T-cell (primary cell): Measurements from ENCODE around the gene IGFBP2. TPM values are rescaled to one million over a fixed set of nuclear protein-coding genes. Genes with fewer than 3 reads are reported as not detected.
"Not testable (repeated sequence)": the region's sequence is repeated elsewhere in the genome, so short reads cannot be mapped to it uniquely, and the experiment has no call there.

Source experiments
- ATAC-seq, 4 experiments: fragments of 200-7000 bp in 3 of 4; fragments of 150-1000 bp in 1 of 4; cut with Tn5 transposase; replicated peaks in 1 of 4; 1 replicate in 3 of 4; 2 replicates in 1 of 4; pipeline ENCODE4 v1.10.0; 2021; ENCODE audit warnings: moderate library complexity in 3 of 4, mild to moderate bottlenecking in 2 of 4, moderate number of reproducible peaks in 1 of 4
- CTCF ChIA-PET, 2 donors: fragments of 300-600 bp; sonication (Branson Sonifier 250); formaldehyde crosslinking; loops; one replicate each; lab custom pipeline; 2022; ENCODE audit warnings: antibody characterized with exemption in 2 of 2; lab: Charles Lee
- POLR2A ChIA-PET, 2 donors: fragments of 300-600 bp; sonication (Branson Sonifier 250); formaldehyde crosslinking; loops; one replicate each; lab custom pipeline; 2022; ENCODE audit warnings: antibody characterized with exemption in 2 of 2; lab: Charles Lee
- DNase-seq, 35 experiments: peaks; one replicate each; pipeline versions ENCODE4 v3.0.0 to v3.0.0-alpha.2; 2013 to 2023
- H3K27ac ChIP-seq: one replicate; pipeline ENCODE4 v1.5.1; 2013; ENCODE audit warnings: low read length
- H3K27me3 ChIP-seq, 2 experiments: replicated peaks in 1 of 2; 1 replicate in 1 of 2; 2 replicates in 1 of 2; pipeline versions ENCODE4 v1.6.1 to v1.7.0; 2013; ENCODE audit warnings: low read length in 1 of 2, mixed read lengths in 1 of 2; ENCODE audit not compliant: control insufficient read depth in 2 of 2, insufficient read depth in 2 of 2; ENCODE audit errors: extremely low read depth in 1 of 2
- H3K36me3 ChIP-seq, 2 donors: 1 replicate in 1 of 2; 2 replicates in 1 of 2; pipeline versions ENCODE4 v1.6.1 to v1.7.0; 2013; ENCODE audit warnings: low read length in 1 of 2; ENCODE audit not compliant: control insufficient read depth in 2 of 2, insufficient read depth in 1 of 2; ENCODE audit errors: extremely low read depth in 1 of 2
- H3K4me1 ChIP-seq, 2 experiments: 1 replicate in 1 of 2; 2 replicates in 1 of 2; pipeline versions ENCODE4 v1.6.1 to v1.7.0; 2013; ENCODE audit warnings: low read length in 2 of 2, mixed read lengths in 1 of 2; ENCODE audit not compliant: insufficient read depth in 2 of 2, control insufficient read depth in 1 of 2; ENCODE audit errors: extremely low read depth in 1 of 2
- H3K4me3 ChIP-seq, 2 donors: 1 replicate in 1 of 2; 2 replicates in 1 of 2; pipeline versions ENCODE4 v1.5.1 to v1.7.0; 2013; ENCODE audit warnings: mild to moderate bottlenecking in 2 of 2, low read length in 1 of 2, moderate library complexity in 1 of 2; ENCODE audit not compliant: control insufficient read depth in 1 of 2; ENCODE audit errors: extremely low read depth in 1 of 2
- H3K9me3 ChIP-seq: 2 replicates; pipeline ENCODE4 v1.7.0; 2013
- H3K27ac Mint-ChIP-seq, 2 donors: one replicate each; pipeline ENCODE4 v1.8.0; 2020 to 2021; ENCODE audit warnings: mild to moderate bottlenecking in 2 of 2, mixed read lengths in 2 of 2
- H3K27me3 Mint-ChIP-seq, 2 donors: one replicate each; pipeline ENCODE4 v1.8.0; 2021 to 2022; ENCODE audit warnings: mixed read lengths in 2 of 2
- H3K36me3 Mint-ChIP-seq: one replicate; pipeline ENCODE4 v1.8.0; 2021; ENCODE audit warnings: mixed read lengths
- H3K4me1 Mint-ChIP-seq, 3 donors: one replicate each; pipeline ENCODE4 v1.8.0; 2020 to 2022; ENCODE audit warnings: mixed read lengths in 3 of 3, mild to moderate bottlenecking in 1 of 3
- H3K4me3 Mint-ChIP-seq, 3 donors: one replicate each; pipeline ENCODE4 v1.8.0; 2020 to 2022; ENCODE audit warnings: mild to moderate bottlenecking in 3 of 3, mixed read lengths in 3 of 3, moderate library complexity in 3 of 3
- H3K9me3 Mint-ChIP-seq, 3 donors: one replicate each; pipeline ENCODE4 v1.8.0; 2020 to 2022; ENCODE audit warnings: mixed read lengths in 3 of 3
- WGBS: methylation state at CpG from one replicate; pipeline ENCODE4 v1.1.5; 2013; ENCODE audit warnings: missing lambda C conversion rate; ENCODE audit not compliant: insufficient coverage; 5-methylcytosine and 5-hydroxymethylcytosine counted together
- total RNA-seq, 35 experiments: library from RNA in 6 of 35; stranded (reverse) in 6 of 35; fragments of 120-200 nt in 1 of 35; gene quantifications; one replicate each; pipeline versions ENCODE4 v1.2.1 to v1.2.4 and lab custom pipeline; 2013 to 2026

IGFBP2 gene
- total RNA-seq, 5 donors from 2014 or later (not counting 1 experiment from before 2014, with no cell fraction given) = 0.46 to 2.1 (median 1.8) TPM; not detected in 2

- Histone ChIP-seq H3K4me3 (no peak overlapping the region), H3K27me3 (peaks cover 0 to 21% of the 10 kb centered on the region in 2 experiments), H3K27ac (no peak overlapping the region), H3K4me1 (no peaks in the 10 kb centered on the region), H3K9me3 (no peaks in the 10 kb centered on the region), H3K36me3 (no peaks in the 10 kb centered on the region)
- DNase-seq (no peak), ATAC-seq (no peak)
- WGBS = 90% methylated on average over 6 of the region's 9 CpGs
- H3K9me3 Mint-ChIP-seq = no peaks in the 10 kb centered on the region
- CTCF ChIA-PET = no interaction called here
- H3K36me3 Mint-ChIP-seq = no peaks in the 10 kb centered on the region
- POLR2A ChIA-PET = no interaction called here
- H3K27ac Mint-ChIP-seq = no peak overlapping the region
- H3K27me3 Mint-ChIP-seq = peaks cover 16 to 26% of the 10 kb centered on the region in 2 donors
- H3K4me3 Mint-ChIP-seq = no peak overlapping the region
- H3K4me1 Mint-ChIP-seq = no peaks in the 10 kb centered on the region
Measured at GRCh38 chr2:216590780-216591179, 42.4 kb upstream of the IGFBP2 start.

GRCh38 chr2:216591480-216591879 is 41.7 kb upstream of the IGFBP2 start:
- DNase-seq (no peak), ATAC-seq (no peak)
- no peaks in the 10 kb centered on the region for H3K36me3 ChIP-seq
- no peak overlapping the region for H3K27ac ChIP-seq
- ChIA-PET POLR2A (no interaction called here), CTCF (no interaction called here)
- Mint-ChIP-seq H3K9me3 (no peaks in the 10 kb centered on the region), H3K27me3 (peaks cover 13 to 22% of the 10 kb centered on the region in 2 donors), H3K27ac (no peak overlapping the region), H3K36me3 (no peaks in the 10 kb centered on the region), H3K4me1 (no peaks in the 10 kb centered on the region), H3K4me3 (no peak overlapping the region)
- H3K27me3 ChIP-seq = peaks cover 0 to 21% of the 10 kb centered on the region in 2 experiments
- 70% methylated on average over 4 of the region's 6 CpGs for WGBS
- no peak overlapping the region for H3K4me3 ChIP-seq
- no peaks in the 10 kb centered on the region for H3K9me3 ChIP-seq
- no peaks in the 10 kb centered on the region for H3K4me1 ChIP-seq

- ChIA-PET CTCF (interaction anchor here in 1 of 2 donors (0.6 kb wide), 1 partner anchor 1197 kb away, joined by 5 read pairs; no protein-coding TSS in a partner anchor), POLR2A (interaction anchor here in 1 of 2 donors (0.6 kb wide), 1 partner anchor 513 kb away, joined by 3 read pairs; the partner anchor contains the start of gene PECR)
- no CpG with 5 or more reads among the region's 1 CpG for WGBS
Measured at GRCh38 chr2:216594081-216594480, 39.1 kb upstream of the IGFBP2 start.

GRCh38 chr2:216596236-216596979 is 36.8 kb upstream of the IGFBP2 start:
- DNase-seq (no peak), ATAC-seq (no peak)
- Histone ChIP-seq H3K36me3 (no peaks in the 10 kb centered on the region), H3K27me3 (peaks cover 0 to 10% of the 10 kb centered on the region in 2 experiments), H3K27ac (no peak overlapping the region), H3K9me3 (no peaks in the 10 kb centered on the region), H3K4me1 (no peaks in the 10 kb centered on the region), H3K4me3 (no peak overlapping the region)
- 71% methylated on average over 4 of the region's 8 CpGs for WGBS
- ChIA-PET POLR2A (interaction anchor here in 1 of 2 donors (1.0 kb wide), 1 partner anchor 76 kb away, joined by 4 read pairs; no protein-coding TSS in a partner anchor), CTCF (no interaction called here)
- Mint-ChIP-seq H3K36me3 (no peaks in the 10 kb centered on the region), H3K27ac (no peak overlapping the region), H3K4me1 (no peaks in the 10 kb centered on the region), H3K4me3 (no peak overlapping the region), H3K27me3 (peaks cover 0 to 12% of the 10 kb centered on the region in 2 donors), H3K9me3 (no peaks in the 10 kb centered on the region)

More at GRCh38 chr2:216594081-216594480, 39.1 kb upstream of the IGFBP2 start:
- no peaks in the 10 kb centered on the region for H3K9me3 Mint-ChIP-seq
- H3K4me3 Mint-ChIP-seq = no peak overlapping the region
- Histone ChIP-seq H3K27me3 (peaks cover 0 to 17% of the 10 kb centered on the region in 2 experiments), H3K27ac (no peak overlapping the region), H3K9me3 (no peaks in the 10 kb centered on the region), H3K4me3 (no peak overlapping the region), H3K4me1 (no peaks in the 10 kb centered on the region), H3K36me3 (no peaks in the 10 kb centered on the region)
- H3K4me1 Mint-ChIP-seq = no peaks in the 10 kb centered on the region
- DNase-seq (no peak), ATAC-seq (no peak)
- H3K36me3 Mint-ChIP-seq = no peaks in the 10 kb centered on the region
- H3K27me3 Mint-ChIP-seq = peaks cover 6 to 19% of the 10 kb centered on the region in 2 donors
- no peak overlapping the region for H3K27ac Mint-ChIP-seq

GRCh38 chr2:216596980-216597509 is 36.2 kb upstream of the IGFBP2 start:
- ATAC-seq (no peak), DNase-seq (no peak)
- ChIA-PET CTCF (no interaction called here), POLR2A (interaction anchor here in 1 of 2 donors (1.0 kb wide), 1 partner anchor 75 kb away, joined by 4 read pairs; no protein-coding TSS in a partner anchor)
- Mint-ChIP-seq H3K4me1 (no peaks in the 10 kb centered on the region), H3K36me3 (no peaks in the 10 kb centered on the region), H3K4me3 (no peak overlapping the region), H3K27me3 (peaks cover 0 to 12% of the 10 kb centered on the region in 2 donors), H3K27ac (no peak overlapping the region), H3K9me3 (no peaks in the 10 kb centered on the region)
- H3K27ac ChIP-seq = no peak overlapping the region
- H3K4me3 ChIP-seq = no peak overlapping the region
- H3K27me3 ChIP-seq = peaks cover 0 to 7% of the 10 kb centered on the region in 2 experiments
- H3K36me3 ChIP-seq = no peaks in the 10 kb centered on the region
- 94% methylated on average over 2 of the region's 5 CpGs for WGBS
- H3K4me1 ChIP-seq = no peaks in the 10 kb centered on the region
- no peaks in the 10 kb centered on the region for H3K9me3 ChIP-seq

GRCh38 chr2:216597825-216598224 is 35.4 kb upstream of the IGFBP2 start:
- CTCF ChIA-PET, H3K4me3 Mint-ChIP-seq, H3K27ac Mint-ChIP-seq, DNase-seq, POLR2A ChIA-PET, H3K4me3 ChIP-seq, H3K4me1 ChIP-seq, ATAC-seq, H3K9me3 Mint-ChIP-seq, H3K36me3 ChIP-seq, H3K9me3 ChIP-seq, H3K4me1 Mint-ChIP-seq, H3K27ac ChIP-seq, H3K36me3 Mint-ChIP-seq: not testable (repeated sequence)
- H3K27me3 ChIP-seq = peaks cover 0 to 12% of the 10 kb centered on the region in 2 experiments
- 100% methylated on average over 1 of the region's 7 CpGs for WGBS
- peaks cover 2 to 12% of the 10 kb centered on the region in 2 donors for H3K27me3 Mint-ChIP-seq
